Hypothalamus (tissue), 51 donors: ENCODE measurements around the gene CMTM5.

Experiments used
- DNase-seq, 51 donors: peaks; one replicate each; lab custom pipeline; 2025; lab: John Stamatoyannopoulos, UW

CMTM5 gene

DNA sequence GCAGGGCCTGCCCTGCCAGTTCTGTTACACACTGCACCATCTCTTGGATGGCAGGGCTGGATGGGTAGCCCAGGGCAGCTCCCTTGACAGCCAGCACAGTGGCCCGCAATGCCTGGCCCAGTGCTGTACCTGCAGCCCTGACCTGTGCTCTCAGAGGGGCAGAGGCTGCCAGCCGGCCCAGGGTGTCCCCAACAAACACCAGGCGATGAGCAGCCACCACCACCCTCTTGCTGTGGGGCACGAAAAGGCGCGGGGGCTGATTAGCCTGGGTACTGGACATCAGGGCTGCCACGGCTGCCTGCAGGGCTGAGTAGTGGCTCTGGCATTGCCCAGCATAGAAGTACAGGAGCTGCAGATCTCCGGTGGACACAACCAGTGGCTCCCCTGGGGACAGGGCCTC lies 19.6 kb upstream of the CMTM5 start:
- no peak for DNase-seq

DNA sequence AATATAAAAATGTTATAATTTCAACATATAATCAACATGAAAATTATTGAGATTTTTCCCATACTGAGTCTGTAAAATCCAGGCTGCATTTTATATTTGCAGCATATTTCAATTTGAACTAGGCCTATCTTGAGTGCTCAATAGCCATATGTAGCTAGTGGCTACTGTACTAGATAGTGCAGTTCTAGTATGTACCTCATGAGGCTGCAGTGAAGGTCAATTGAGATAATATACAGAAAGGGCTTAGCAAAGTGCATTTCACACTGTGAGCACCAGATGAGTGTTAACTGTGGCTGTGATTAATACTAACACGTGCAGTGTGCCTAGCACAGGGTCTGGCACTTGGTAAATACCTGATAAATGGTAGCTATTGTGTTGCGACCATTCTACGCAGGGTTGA lies 18.8 kb upstream of the CMTM5 start:
- no peak for DNase-seq

DNA sequence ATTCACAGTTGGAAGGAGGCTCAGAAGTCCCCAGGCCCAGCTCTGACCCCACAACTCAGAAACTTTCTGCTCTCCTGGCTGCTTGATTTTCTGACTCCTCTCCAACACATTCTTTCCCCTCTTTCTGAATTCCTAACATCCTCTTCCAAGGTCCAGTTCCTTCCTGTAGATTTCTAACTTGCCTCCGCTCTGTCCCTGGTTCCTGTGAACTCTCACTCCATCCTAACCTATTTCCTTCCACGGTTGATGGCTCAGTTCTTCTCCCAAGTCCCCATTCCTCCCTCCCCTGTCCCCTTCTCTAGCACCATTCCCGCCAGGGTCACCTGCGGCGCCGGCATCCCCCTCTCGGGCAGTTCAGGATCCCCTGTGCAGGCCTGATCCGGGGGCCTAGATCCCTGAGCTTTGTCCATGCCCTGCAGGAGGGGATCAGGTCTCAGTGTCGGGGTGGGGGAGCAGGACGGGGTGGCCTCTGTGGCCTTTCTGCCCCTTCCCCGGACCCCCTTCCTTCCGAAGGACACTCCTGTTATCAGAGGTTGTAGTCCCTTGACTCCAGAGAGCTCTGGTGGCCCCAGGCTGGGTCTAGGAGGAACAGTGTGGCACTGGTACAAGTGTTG lies 18.2 kb upstream of the CMTM5 start:
- DNase-seq, result no peak

DNA sequence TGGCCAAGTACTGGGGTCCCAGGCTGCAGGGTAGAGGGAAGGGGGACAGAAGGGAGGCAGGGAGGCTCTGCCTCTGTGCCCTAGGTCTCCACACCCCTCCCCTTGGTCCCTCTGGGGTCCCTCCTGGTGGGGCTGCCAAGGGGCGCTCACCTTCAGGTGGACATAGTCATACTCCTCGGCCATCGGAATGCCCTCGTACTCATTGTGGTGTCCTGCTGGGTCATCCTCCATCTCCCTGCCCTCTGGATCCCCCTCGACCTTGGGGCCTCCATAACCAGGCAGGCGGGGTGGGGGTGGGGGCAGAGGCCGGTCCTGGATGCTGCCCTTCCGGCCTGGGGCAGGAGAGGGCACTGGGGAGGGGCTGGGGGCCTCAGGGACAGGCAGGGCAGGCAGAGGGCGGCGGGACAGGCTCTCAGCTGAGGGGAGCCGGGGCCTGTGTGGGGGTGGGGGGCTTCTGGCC lies 17.6 kb upstream of the CMTM5 start:
- DNase-seq, result no peak

DNA sequence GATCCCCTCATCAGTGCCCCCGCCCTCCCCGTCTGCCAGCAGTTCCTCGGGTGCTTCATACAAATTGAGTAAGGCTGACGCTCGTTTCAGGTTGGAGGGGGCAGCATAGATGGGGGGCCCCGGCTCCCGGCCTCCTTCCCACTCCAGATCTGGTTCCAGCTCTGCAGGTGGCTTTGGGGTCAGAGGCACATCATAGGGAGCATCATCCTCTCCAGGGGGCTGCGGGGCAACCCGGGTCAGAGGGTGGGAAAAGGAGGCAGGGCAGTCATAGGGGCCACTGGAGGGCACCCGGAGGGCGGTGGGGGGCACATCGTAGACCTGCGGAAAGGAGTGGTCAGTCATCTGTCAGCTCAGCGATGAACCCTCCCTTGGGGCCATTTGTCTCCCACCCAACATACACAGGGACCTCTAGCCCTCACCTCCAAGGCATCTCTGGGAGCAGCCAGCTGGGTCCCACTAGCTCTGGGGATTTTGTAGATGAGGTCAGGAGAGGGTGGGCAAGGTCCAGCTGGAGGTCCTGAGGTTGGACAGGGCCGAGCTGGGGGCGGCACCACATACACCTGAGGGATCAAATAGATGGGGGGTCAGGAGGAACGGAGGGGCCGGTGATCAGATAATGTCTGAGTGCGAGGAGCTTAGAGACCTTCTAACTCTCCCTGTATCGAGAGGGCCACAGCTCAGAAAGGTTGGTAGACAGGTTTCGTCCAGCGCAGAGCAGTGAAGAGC lies 17.0 kb upstream of the CMTM5 start:
- no peak for DNase-seq

DNA sequence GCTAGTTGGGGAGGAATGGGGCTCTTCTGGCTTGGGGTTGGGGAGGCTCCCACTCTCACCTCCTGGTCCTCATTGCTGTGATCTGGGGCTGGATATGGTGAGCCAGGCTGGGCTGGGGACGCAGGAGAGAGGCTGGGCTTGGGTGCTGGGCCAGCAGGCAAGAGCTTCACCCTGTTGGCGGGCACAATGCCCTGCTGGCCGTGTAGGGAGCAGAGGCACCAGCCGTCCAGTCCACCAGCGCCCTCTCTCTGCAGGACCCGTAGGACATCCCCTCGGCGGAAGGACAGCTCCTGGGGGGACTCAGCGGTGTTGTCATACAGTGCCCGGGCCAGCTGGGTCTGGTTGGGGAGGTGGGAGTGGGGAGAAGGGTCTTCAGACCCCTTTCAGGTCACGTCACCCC lies 16.4 kb upstream of the CMTM5 start:
- peak in 34 of 51 donors; percentile 18 to 83 (median 59) for DNase-seq

DNA sequence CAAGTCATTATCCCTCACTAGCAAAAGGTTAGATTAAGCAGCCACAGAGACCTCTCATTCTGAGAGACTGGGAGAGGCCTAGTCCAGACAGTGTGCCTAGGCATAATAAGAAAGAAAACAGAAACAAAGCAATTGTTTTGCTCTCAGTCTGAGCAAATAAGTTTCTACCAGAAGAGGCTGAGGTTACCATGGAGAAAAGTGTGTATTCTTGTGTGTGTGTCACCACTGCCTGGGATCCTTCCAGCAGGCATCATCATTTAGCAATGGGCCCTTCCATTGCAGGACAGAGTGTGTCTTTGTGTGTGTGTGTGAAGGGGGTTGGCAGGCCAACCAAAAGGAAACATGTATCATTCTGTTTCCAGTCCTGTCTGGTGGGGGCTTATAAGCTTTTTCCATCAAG lies 15.5 kb upstream of the CMTM5 start:
- DNase-seq, result peak in 15 of 51 donors; percentile 16 to 67 (median 32)

DNA sequence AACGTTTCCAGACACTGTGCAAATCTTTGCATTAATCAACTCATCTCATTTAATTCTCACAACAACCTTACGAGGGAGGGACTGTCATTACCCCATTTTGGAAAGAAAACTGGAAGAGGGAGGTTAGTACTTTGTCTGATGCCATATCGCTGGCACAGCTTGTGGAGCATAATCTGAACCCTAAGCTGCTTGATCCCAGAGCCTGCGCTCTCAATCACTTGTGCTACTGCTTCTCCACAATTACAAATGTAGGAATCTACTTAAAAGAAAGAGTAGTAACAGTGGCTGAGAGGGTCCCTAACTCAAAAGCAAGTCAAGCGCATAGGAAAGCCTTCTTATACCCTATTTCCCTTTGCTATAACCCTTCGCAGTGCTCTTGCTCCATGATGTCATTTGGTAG lies 15.1 kb upstream of the CMTM5 start:
- DNase-seq, result peak in 1 of 51 donors; percentile 51

DNA sequence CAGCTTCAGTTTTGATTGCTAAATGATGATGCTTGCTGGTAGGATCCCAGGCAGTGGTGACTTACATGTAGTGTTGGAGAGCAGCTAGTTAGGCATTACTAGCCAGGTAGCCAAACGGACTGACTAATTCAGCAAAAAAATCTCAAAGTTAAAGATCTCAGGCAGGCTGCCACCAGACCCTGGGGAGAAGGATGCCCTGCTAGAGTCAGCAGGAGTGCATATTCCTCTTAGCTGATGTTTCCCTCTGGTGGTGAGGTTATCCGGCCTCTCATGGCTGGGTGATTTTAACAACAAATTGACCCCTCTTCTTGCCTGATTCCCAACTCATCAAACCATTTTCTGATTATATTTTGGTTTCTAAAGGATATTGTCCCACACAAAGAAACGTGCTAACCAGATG lies 14.6 kb upstream of the CMTM5 start:
- peak in 2 of 51 donors; percentile 11 to 33 for DNase-seq

DNA sequence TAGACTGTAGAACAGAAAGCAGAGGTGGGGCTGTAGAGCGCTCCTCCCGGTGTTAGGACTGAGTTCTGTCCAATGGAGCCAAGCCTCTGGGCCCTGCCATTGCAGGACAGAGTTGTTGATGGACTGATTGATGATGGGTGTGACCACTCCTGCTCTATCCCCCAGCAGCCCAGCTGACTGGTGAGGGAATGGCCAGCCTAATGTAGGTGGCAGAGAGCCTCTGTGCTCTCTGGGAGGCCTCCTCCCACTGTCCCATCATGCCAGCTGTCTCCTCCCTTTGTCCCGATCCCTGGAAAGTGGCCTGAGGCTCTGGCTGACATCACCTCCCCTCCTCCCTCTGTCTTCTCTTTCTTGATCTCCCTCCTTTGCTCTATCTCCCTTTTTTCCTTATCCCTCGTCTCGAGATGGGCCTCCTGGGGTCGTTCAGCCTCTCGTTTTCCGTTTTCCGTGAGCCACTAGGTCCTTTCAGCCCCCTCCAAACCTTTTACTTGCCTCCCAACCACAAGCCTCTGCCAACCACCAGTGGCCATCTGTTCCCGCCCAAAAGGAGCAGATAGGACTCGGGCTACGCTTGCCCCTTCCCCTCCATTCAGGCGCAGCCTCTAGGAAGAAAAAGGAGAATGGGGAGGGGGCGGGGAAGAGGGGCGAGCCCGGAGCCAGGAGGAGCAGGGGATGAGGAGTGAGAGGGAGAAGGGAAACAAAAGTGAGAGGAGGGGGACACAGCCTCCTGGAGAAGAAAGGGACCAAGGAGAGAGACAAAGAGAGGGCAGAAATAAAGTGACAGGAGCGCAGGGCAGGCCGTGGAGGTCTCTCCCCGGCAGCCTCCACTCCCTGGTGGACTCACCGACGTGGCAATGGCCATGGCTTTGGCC lies 12.4 kb upstream of the CMTM5 start:
- DNase-seq, result peak in 38 of 51 donors; percentile 16 to 83 (median 64)

DNA sequence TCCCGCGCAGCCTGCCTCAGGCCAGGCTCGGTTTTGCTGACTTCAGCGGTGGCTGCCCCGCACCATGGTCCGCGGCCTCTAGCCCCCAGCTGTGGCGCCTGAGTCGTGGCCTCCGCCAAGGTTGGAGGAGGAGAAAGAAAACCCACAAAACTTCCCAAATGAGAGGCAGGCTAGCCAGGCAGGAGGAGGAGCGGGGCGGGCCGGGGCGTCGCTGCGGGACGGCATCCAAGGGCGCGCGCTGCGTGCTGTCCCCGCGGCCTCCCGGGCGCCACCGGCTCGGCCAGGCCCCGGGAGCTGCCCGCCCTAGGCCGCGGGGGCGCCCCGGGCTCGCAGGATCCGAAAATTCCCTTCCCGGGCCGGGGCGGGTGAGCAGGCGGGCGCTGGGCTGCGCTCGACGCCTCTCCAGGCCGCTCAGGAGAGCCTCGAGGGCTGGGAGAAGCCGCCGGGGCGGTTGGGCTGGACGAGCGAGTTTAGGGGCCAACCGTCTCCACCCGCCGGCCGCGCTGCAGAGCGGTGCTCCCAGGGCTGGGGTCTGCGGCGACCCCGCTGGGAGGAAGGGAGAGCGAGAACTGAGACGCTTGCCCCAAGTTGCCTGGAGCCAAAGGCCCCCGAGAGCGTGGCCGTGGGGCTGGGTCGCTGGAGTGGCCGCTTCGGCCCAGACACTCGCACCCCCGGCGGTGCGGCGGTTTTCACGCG lies 11.7 kb upstream of the CMTM5 start, which contains the start of gene EFS:
Gene EFS, minus strand, starts transcription at position 137 of the 696 bp plus-strand sequence. CDS start 147 bp downstream, outside the sequence.
- DNase-seq, result peak in 35 of 51 donors; percentile 6 to 75 (median 49)

DNA sequence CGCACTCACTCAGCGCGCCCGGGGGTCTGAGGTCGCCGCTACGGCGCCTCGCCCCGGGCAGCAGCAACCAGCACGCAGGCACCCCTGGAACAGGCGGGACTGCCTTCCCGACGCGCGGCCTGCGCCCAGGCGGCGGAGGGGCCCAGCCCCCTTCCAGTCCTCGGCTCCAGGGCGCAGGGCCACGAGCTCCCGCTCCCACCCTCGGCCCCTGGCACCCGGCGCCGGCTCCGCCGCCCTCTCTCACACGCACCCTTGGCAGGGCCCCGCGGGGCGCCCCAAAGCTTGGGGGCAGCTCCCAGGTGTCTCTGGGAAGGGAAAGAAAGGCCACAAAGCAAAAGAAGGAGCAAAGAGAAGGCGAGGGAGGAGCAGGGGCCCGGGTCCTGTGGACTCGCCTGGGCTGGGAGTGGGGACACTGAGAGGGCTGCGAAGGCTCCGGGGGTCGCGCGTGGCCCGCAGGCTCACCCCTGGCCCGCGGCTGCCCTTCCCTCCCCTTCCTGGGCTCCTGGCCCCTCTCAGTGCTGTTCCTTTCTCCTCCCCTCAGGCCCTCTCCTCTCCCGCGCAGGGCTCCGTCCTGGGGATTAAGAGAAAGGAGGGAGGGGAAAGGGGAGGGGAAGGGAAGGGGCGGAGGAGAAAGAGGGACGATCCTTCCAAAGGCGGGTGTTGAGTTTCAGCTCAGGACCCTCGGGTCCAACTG lies 11.0 kb upstream of the CMTM5 start:
- peak in 40 of 51 donors; percentile 34 to 86 (median 70) for DNase-seq

DNA sequence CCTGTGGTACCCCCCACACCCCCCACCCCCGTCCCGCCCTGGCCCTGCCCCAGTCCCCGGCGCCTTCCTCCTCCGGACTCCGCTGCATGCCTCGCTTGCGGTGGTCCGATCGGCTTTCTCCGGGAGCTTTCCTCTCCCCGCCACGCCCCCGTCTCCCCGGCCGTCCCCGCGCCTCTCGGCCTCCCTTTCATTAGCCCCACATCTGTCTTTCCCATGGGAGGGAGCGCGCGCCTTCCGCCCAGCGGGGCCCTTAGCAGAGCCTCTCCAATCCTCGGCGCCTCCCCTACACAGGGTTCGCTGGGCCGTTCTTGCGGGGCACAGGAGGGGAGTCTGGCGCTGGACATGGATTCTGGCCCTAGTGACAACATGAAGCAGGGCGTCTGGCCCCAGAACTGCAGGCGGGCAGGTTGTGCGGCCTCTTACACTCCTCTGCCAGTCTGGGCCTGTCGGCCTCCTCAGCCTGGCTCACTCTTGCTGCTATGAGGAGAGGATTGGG lies 10.4 kb upstream of the CMTM5 start:
- DNase-seq, result peak in 47 of 51 donors; percentile 22 to 86 (median 70)

DNA sequence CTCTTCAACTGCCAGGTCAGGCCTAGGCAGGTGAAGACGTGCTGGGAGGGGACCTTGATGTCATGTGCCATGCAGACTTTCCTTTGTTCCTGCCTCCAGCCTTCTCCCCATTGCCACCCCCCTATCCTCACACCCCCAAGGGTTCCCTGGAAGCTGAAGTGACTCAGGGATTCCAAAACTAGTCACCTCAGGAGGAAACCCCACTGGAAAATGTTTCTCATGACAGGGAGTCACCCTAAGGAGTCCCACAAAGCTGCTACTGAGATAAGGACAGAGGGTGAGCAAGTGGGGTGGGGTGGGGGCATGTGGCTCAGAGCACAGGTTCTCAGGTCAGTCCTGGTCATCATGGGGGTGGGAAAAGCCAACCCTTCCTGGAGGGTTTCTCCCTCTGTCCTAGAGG lies 6.6 kb upstream of the CMTM5 start:
- DNase-seq, result no peak

DNA sequence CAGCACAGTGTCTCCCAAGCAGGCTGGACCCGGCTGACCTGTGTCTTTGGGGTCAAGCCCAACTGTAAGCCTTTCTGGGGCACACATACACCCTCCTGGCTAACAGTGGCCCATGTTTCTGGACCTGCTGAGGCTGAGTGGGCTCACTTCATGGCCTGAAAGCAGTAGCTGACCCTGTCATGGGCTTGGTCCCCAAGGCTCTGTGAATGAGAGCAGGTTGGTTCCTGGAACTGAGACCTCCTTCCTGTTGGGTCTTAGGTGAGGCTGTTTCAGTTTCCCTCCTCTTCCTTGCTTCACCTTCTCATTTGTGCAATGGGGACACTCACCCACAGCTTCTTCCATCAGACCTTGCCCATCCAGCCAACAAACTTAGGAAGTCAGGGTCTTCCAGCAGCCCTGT lies 5.0 kb upstream of the CMTM5 start:
- no peak for DNase-seq

DNA sequence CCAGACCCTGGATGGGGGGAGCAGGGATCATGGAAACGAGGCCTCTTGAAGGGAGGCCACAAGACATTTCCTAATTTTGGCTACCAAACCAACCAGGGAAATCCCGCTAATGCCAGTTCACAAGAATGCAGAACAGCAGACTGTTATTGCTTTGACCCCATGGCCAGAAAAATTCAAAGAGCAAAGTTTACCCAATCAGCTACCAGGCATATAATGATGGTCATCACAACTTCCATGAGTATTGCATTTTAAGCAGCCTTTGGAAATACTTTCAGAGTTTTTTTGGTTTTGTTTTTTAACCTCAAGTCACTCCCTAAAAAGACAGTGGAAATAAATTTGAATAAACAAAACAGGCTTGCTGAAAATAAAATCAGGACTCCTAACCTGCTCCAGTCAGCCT lies 4.3 kb upstream of the CMTM5 start, which contains the start of gene IL25:
Gene IL25, plus strand, starts transcription at position 301 of the 400 bp plus-strand sequence.
- no peak for DNase-seq

DNA sequence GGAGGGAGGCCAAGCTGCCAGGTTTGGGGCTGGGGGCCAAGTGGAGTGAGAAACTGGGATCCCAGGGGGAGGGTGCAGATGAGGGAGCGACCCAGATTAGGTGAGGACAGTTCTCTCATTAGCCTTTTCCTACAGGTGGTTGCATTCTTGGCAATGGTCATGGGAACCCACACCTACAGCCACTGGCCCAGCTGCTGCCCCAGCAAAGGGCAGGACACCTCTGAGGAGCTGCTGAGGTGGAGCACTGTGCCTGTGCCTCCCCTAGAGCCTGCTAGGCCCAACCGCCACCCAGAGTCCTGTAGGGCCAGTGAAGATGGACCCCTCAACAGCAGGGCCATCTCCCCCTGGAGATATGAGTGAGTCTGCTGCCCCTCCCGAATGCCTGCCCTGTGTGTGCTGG lies 3.8 kb upstream of the CMTM5 start:
- DNase-seq, result no peak

DNA sequence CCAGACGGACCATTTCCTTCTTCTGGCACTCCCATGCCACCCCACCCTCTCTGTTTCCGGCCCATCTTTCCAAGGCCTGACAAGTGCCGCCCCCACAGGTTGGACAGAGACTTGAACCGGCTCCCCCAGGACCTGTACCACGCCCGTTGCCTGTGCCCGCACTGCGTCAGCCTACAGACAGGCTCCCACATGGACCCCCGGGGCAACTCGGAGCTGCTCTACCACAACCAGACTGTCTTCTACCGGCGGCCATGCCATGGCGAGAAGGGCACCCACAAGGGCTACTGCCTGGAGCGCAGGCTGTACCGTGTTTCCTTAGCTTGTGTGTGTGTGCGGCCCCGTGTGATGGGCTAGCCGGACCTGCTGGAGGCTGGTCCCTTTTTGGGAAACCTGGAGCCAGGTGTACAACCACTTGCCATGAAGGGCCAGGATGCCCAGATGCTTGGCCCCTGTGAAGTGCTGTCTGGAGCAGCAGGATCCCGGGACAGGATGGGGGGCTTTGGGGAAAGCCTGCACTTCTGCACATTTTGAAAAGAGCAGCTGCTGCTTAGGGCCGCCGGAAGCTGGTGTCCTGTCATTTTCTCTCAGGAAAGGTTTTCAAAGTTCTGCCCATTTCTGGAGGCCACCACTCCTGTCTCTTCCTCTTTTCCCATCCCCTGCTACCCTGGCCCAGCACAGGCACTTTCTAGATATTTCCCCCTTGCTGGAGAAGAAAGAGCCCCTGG lies 1.2 kb upstream of the CMTM5 start:
- peak in 2 of 51 donors; percentile 27 to 64 for DNase-seq

DNA sequence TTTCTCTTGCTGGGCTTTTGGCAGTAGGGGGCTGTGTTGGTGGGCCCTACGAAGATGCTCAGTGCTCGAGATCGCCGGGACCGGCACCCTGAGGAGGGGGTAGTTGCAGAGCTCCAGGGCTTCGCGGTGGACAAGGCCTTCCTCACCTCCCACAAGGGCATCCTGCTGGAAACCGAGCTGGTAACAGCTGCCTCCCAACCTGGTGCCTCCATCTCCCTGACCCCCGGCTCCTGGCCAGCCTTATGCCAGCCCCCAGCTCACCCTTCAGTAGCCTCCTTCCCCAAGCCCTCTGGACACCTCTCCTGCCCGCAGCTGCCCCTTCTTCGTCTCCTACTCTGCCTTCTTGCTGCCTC lies 328 bp downstream of the CMTM5 start:
- DNase-seq, result peak in 3 of 51 donors; percentile 56 to 81 (median 69)
